ENCODE measurements around the gene C3orf52. TPM values are rescaled to one million over a fixed set of nuclear protein-coding genes. Genes with fewer than 3 reads are reported as not detected.
A peak's percentile ranks its signal among the peaks of the same experiment; 100 is the strongest.

Gene C3orf52
- total RNA-seq, 1 donor from 2014 or later: 1.4 TPM

DNA sequence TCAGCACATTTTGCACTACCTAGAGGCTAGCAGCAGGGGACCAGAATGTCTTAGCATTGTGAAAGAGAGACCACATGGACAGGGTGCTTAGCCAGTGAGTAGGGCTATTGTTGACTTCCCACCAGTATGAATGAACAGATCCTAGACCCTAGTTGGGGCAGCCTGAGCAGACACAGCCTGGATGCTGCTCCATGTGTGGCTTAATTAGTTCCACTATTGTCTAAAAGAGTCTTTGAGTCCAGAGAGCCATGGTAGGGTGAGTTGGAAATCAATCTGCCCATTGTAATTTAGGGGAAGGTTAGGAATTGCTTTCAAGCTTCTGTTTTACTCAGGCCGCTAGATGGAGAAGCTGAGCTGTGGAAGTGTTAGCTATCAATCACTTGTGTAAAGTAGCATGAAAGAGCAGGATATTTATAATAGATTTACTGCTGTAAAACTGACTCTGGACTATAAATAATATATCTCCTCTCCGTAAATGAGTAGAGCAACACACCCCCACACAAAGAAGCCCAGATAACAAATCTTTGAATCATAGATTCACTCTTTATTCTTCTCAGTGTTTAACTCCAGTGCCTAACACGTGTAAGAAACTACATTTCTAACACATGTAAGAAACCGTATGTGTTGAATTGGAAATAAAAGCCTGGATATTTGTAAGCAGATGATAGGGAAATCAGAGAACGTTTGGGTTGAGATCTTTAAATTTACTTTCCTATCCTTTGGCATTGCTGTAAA is 50.9 kb downstream of the C3orf52 start:
- no peak for DNase-seq (ENCODE audit: extremely low spot score, unreplicated experiment)
- Mint-ChIP-seq H3K4me1 (ENCODE audit: unreplicated experiment) (no peaks in the 10 kb centered on the region), H3K27ac (ENCODE audit: unreplicated experiment) (no peak overlapping the region), H3K9me3 (ENCODE audit: unreplicated experiment) (no peaks in the 10 kb centered on the region), H3K27me3 (ENCODE audit: unreplicated experiment) (peaks cover 38% of the 10 kb centered on the region), H3K4me3 (ENCODE audit: unreplicated experiment) (no peak overlapping the region), H3K36me3 (ENCODE audit: unreplicated experiment) (no peaks in the 10 kb centered on the region)
- TF ChIP-seq CTCF (IDR thresholded peaks at IDR 0.05): peak; percentile 65

DNA sequence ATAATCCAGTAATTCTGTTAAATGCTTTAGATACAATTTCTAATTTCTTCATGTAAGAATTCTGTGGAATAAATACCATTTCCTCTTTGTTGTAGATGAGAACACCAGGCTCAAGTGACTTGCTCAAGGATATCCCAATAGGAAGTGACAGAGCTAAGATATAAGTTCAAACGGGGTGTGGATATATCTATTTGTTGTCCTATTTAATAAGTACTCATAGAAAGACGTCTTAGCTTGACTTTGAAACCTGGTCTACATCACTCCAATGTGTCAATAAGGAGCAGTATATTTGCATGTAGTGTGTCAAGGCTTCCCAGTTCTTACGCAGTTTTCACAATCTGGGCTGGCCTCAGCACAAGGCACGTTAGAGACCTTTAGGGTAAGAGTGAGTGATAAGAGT is 51.6 kb downstream of the C3orf52 start:
- no peak overlapping the region for H3K27ac Mint-ChIP-seq (ENCODE audit: unreplicated experiment)
- DNase-seq (ENCODE audit: extremely low spot score, unreplicated experiment): no peak
- H3K27me3 Mint-ChIP-seq (ENCODE audit: unreplicated experiment): peaks cover 38% of the 10 kb centered on the region
- no peaks in the 10 kb centered on the region for H3K4me1 Mint-ChIP-seq (ENCODE audit: unreplicated experiment)
- no peaks in the 10 kb centered on the region for H3K9me3 Mint-ChIP-seq (ENCODE audit: unreplicated experiment)
- H3K4me3 Mint-ChIP-seq (ENCODE audit: unreplicated experiment): no peak overlapping the region
- no peak for TF ChIP-seq CTCF (IDR thresholded peaks at IDR 0.05)
- H3K36me3 Mint-ChIP-seq (ENCODE audit: unreplicated experiment): no peaks in the 10 kb centered on the region

- Mint-ChIP-seq H3K27ac (ENCODE audit: unreplicated experiment) (no peak overlapping the region), H3K9me3 (ENCODE audit: unreplicated experiment) (no peaks in the 10 kb centered on the region), H3K36me3 (ENCODE audit: unreplicated experiment) (no peaks in the 10 kb centered on the region), H3K4me3 (ENCODE audit: unreplicated experiment) (no peak overlapping the region), H3K27me3 (ENCODE audit: unreplicated experiment) (peaks cover 38% of the 10 kb centered on the region), H3K4me1 (ENCODE audit: unreplicated experiment) (no peaks in the 10 kb centered on the region)
- no peak for DNase-seq (ENCODE audit: extremely low spot score, unreplicated experiment)
- no peak for TF ChIP-seq CTCF (IDR thresholded peaks at IDR 0.05)
These were observed 52.2 kb downstream of the C3orf52 start for GRCh38 chr3:112138219-112138969.

GRCh38 chr3:112140584-112140983 is 54.4 kb downstream of the C3orf52 start:
- Mint-ChIP-seq H3K27ac (ENCODE audit: unreplicated experiment) (no peak overlapping the region), H3K36me3 (ENCODE audit: unreplicated experiment) (no peaks in the 10 kb centered on the region), H3K4me3 (ENCODE audit: unreplicated experiment) (no peak overlapping the region), H3K27me3 (ENCODE audit: unreplicated experiment) (peaks cover 38% of the 10 kb centered on the region), H3K4me1 (ENCODE audit: unreplicated experiment) (no peaks in the 10 kb centered on the region), H3K9me3 (ENCODE audit: unreplicated experiment) (peaks cover 10% of the 10 kb centered on the region)
- no peak for TF ChIP-seq CTCF (IDR thresholded peaks at IDR 0.05)
- DNase-seq (ENCODE audit: extremely low spot score, unreplicated experiment): no peak

DNA sequence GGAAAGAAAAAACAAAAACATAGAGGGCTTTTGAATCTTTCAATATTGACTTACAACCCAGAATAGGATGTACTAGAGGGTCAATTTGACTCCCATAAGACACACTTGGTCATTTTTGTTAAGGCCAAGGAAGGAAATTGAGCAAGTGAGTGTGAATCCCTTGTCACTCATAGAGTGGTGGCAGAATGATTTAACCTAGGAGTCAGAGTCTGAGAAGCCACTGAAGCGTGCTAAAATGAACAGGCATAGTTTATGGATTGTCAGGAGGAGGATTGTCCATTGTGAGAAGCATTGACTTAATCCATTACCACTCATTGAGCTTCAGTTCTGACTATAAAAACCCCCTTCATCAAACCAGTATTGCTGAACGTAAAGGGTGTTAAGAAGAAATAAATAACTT is 55.1 kb downstream of the C3orf52 start:
- no peak for DNase-seq (ENCODE audit: extremely low spot score, unreplicated experiment)
- Mint-ChIP-seq H3K4me1 (ENCODE audit: unreplicated experiment) (no peaks in the 10 kb centered on the region), H3K27me3 (ENCODE audit: unreplicated experiment) (peaks cover 38% of the 10 kb centered on the region), H3K4me3 (ENCODE audit: unreplicated experiment) (no peak overlapping the region), H3K36me3 (ENCODE audit: unreplicated experiment) (no peaks in the 10 kb centered on the region), H3K27ac (ENCODE audit: unreplicated experiment) (no peak overlapping the region), H3K9me3 (ENCODE audit: unreplicated experiment) (peaks cover 15% of the 10 kb centered on the region)
- no peak for TF ChIP-seq CTCF (IDR thresholded peaks at IDR 0.05)
